Mucosa of stomach (tissue), 1 donor: ENCODE data around the gene DUXB.

Source experiments
- H3K27me3 ChIP-seq: one replicate; pipeline ENCODE4 v1.7.0; 2013; ENCODE audit warnings: mild to moderate bottlenecking, low read length; ENCODE audit not compliant: control insufficient read depth, insufficient read depth
- H3K36me3 ChIP-seq: one replicate; pipeline ENCODE4 v1.7.0; 2013; ENCODE audit warnings: low read length; ENCODE audit not compliant: control insufficient read depth, insufficient read depth
- H3K4me1 ChIP-seq: one replicate; pipeline ENCODE4 v1.7.0; 2013; ENCODE audit warnings: mild to moderate bottlenecking, low read length; ENCODE audit not compliant: control insufficient read depth, insufficient read depth
- H3K4me3 ChIP-seq: one replicate; pipeline ENCODE4 v1.7.0; 2013; ENCODE audit warnings: low read length
- H3K9ac ChIP-seq: one replicate; pipeline ENCODE4 v1.7.0; 2013; ENCODE audit warnings: mild to moderate bottlenecking, low read length, moderate library complexity
- H3K9me3 ChIP-seq: one replicate; pipeline ENCODE4 v1.7.0; 2013; ENCODE audit warnings: mild to moderate bottlenecking, low read length, moderate library complexity; ENCODE audit not compliant: control insufficient read depth
- donor health status: Pancreatic carcinoma.

The DUXB gene

DNA sequence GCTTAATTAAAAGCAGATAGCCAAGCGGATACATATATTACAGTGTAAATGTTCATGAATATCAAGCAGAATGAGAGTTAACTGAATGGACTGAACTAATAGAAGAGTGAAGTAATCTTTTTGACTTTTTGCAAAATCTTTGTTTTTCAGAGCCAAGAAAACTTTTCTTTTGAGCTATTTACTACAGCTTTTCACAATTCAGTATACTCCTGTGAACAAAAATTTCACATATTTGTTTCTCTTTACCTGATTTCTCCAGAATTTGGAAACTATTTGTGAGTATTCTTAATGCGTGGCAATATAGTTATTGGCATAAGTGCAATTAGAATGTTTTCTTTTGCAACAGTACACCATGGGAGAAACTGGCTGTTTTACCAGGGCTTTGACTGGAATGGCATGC lies 9.1 kb upstream of the DUXB start:
- Histone ChIP-seq H3K36me3 (no peaks in the 10 kb centered on the region), H3K4me1 (no peaks in the 10 kb centered on the region), H3K9me3 (no peaks in the 10 kb centered on the region), H3K27me3 (peaks cover 12% of the 10 kb centered on the region), H3K9ac (no peak overlapping the region), H3K4me3 (no peak overlapping the region)

DNA sequence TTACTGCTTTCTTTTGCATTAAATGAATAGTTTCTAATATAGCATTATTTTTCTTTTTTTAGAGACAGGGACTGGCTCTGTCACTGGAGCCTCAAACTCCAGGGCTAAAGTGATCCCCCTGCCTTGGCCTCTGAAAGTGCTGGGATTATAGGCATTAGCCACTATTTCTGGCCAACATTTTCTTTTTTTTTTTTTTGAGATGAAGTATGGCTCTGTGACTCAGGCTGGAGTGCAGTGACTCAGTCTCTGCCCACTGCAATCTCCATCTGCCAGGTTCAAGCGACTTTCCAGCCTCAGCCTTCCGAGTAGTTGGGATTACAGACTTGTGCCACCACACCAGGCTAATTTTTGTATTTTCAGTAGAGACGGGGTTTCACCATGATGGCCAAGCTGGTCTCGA lies 2.0 kb upstream of the DUXB start:
- H3K27me3 ChIP-seq, result peaks cover 7% of the 10 kb centered on the region
- no peaks in the 10 kb centered on the region for H3K36me3 ChIP-seq
- no peak overlapping the region for H3K4me3 ChIP-seq
- H3K9me3 ChIP-seq, result no peaks in the 10 kb centered on the region
- no peak overlapping the region for H3K9ac ChIP-seq
- no peaks in the 10 kb centered on the region for H3K4me1 ChIP-seq

- H3K9ac ChIP-seq, result no peak overlapping the region
- H3K4me3 ChIP-seq, result no peak overlapping the region
- no peaks in the 10 kb centered on the region for H3K9me3 ChIP-seq
- peaks cover 7% of the 10 kb centered on the region for H3K27me3 ChIP-seq
- H3K36me3 ChIP-seq, result no peaks in the 10 kb centered on the region
- H3K4me1 ChIP-seq, result no peaks in the 10 kb centered on the region
Observed at GRCh38 chr16:75702242-75702641, 981 bp upstream of the DUXB start.

- H3K9me3 ChIP-seq, result no peaks in the 10 kb centered on the region
- H3K4me1 ChIP-seq, result no peaks in the 10 kb centered on the region
- peaks cover 4% of the 10 kb centered on the region for H3K27me3 ChIP-seq
- no peak overlapping the region for H3K9ac ChIP-seq
- no peak overlapping the region for H3K4me3 ChIP-seq
- H3K36me3 ChIP-seq, result no peaks in the 10 kb centered on the region
Observed at GRCh38 chr16:75697571-75697970, 3.7 kb downstream of the DUXB start.

GRCh38 chr16:75695708-75696107 lies 5.6 kb downstream of the DUXB start:
- Histone ChIP-seq H3K4me3 (no peak overlapping the region), H3K27me3 (peaks cover 6% of the 10 kb centered on the region), H3K9ac (no peak overlapping the region), H3K9me3 (no peaks in the 10 kb centered on the region), H3K4me1 (no peaks in the 10 kb centered on the region), H3K36me3 (no peaks in the 10 kb centered on the region)

DNA sequence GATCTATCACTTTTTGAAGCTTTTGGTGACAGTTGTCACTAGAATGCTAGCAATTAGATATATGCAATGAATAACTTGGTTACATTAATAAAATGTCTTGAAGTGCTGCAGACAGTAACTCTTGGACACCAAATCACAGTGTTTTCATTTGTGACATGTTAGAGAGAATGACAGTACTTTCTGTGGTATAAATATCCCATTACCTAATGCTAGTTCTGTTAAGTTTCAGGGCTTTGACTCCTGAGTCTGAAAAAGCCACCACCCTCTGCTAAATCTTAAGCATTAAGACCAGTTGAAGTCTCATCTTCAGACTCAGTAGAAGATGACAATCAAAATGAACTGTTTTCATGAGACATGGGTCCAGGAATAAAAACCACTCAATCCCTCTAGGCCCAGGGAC lies 13.9 kb downstream of the DUXB start:
- Histone ChIP-seq H3K9me3 (no peaks in the 10 kb centered on the region), H3K9ac (no peak overlapping the region), H3K27me3 (peaks cover 37% of the 10 kb centered on the region), H3K4me3 (no peak overlapping the region), H3K4me1 (no peaks in the 10 kb centered on the region), H3K36me3 (no peaks in the 10 kb centered on the region)

- no peaks in the 10 kb centered on the region for H3K9me3 ChIP-seq
- no peak overlapping the region for H3K9ac ChIP-seq
- no peak overlapping the region for H3K4me3 ChIP-seq
- peaks cover 48% of the 10 kb centered on the region for H3K27me3 ChIP-seq
- peaks cover 6% of the 10 kb centered on the region for H3K4me1 ChIP-seq
- H3K36me3 ChIP-seq, result no peaks in the 10 kb centered on the region
Observed at GRCh38 chr16:75682308-75682707, 19.0 kb downstream of the DUXB start.

DNA sequence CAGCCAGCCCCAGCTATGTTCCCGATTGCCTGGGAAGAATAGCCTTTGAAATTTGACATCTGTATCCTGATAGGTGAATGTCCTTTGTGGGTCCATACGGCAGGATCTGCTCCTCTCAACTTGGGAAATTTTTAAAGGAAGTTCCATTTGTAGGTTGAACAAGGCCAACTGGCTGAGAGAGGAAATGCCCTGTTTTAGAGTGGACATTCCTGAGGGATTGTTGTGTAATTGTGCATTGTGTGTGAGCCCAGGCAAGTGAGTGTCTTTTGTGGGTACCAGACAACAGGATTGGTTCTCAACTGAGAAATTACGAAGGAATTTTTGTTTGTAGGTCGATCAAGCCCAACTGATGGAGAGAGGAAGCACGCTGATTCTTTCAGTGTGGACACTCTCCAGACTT lies 21.9 kb downstream of the DUXB start:
- H3K4me1 ChIP-seq, result peaks cover 6% of the 10 kb centered on the region
- H3K27me3 ChIP-seq, result peaks cover 52% of the 10 kb centered on the region
- no peaks in the 10 kb centered on the region for H3K9me3 ChIP-seq
- H3K4me3 ChIP-seq, result no peak overlapping the region
- no peak overlapping the region for H3K9ac ChIP-seq
- H3K36me3 ChIP-seq, result no peaks in the 10 kb centered on the region

DNA sequence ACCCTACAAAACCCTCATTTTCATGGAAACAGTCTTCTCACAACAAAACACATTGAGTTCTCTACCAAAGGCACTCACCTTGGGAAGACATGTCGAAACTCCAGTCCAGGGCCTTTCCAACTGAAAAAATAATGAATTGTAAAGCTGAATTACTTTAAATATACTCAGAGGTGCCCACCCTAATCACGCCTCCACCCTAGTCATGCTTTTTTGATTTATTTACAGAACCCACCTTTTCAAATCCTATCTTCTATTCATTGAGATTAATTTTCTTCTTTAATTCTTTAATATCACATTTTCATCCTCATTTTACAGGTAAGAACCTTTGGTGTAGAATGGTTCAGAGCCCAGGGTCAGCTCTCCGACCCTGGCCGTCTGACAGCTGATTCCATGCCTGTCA lies 24.4 kb downstream of the DUXB start, which contains the start of gene CPHXL2:
Gene CPHXL2 (minus strand): TSS at position 101 of the 400 bp plus-strand sequence. CDS start 10 bp downstream, at position 91.
- Histone ChIP-seq H3K4me1 (peaks cover 6% of the 10 kb centered on the region), H3K9ac (no peak within 1 kb of the TSS), H3K4me3 (no peak within 1 kb of the TSS), H3K36me3 (no peaks in the 10 kb centered on the region), H3K9me3 (no peaks in the 10 kb centered on the region), H3K27me3 (peaks cover 31% of the 10 kb centered on the region)

DNA sequence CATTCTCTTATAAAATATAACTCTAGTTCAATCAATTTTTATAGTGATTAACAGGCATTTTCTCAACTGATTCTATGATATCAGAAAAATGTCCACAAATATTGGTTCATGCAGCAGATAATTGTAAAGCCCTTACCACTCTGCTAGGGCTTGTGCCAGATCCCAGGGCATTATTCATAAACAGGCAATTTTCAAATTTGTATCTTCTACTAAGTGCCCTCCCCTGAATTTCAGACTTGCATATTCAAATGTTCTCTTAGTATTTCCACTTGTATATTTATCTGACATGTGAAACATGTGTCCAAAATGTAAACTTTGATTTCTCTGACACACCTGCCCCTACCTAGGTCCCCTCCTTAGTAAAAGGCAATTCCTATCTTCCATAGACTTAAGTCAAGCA lies 33.8 kb downstream of the DUXB start:
- Histone ChIP-seq H3K9ac (no peak overlapping the region), H3K27me3 (no peaks in the 10 kb centered on the region), H3K4me3 (no peak overlapping the region), H3K9me3 (no peaks in the 10 kb centered on the region), H3K4me1 (no peaks in the 10 kb centered on the region), H3K36me3 (no peaks in the 10 kb centered on the region)

DNA sequence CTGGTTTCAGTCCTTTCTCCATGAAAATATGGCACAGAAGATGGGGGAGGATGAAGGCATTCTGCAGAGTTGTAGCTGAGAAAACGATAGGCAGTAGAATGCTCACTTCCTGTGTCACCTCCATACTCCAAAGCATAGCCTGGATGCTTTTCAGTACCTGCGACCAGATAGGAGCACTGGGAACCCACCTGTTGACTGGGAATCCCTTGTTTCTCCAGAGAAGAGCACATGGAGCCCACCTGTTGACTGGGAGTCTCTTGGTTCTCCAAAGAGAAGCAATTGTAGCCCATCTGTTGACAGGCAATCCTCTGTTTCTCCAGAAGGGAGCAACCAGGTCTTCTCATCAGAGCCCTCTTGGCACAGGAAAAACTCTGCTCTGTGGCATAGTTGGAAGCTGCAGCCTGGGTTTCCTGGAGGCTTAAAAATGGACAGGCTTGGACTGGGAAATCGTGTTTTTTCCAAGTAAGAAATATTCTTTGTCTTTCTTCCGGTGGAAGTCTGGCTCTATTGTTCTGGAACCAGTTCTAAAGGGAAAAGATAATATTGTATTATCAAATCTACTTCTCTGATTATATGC lies 40.4 kb downstream of the DUXB start:
- no peaks in the 10 kb centered on the region for H3K9me3 ChIP-seq
- H3K27me3 ChIP-seq, result no peaks in the 10 kb centered on the region
- H3K4me3 ChIP-seq, result no peak overlapping the region
- H3K9ac ChIP-seq, result no peak overlapping the region
- H3K36me3 ChIP-seq, result no peaks in the 10 kb centered on the region
- H3K4me1 ChIP-seq, result no peaks in the 10 kb centered on the region

- Histone ChIP-seq H3K9ac (no peak overlapping the region), H3K9me3 (no peaks in the 10 kb centered on the region), H3K27me3 (no peaks in the 10 kb centered on the region), H3K36me3 (no peaks in the 10 kb centered on the region), H3K4me1 (no peaks in the 10 kb centered on the region), H3K4me3 (no peak overlapping the region)
Observed at GRCh38 chr16:75660321-75660720, 40.9 kb downstream of the DUXB start.

GRCh38 chr16:75658175-75658574 lies 43.1 kb downstream of the DUXB start:
- H3K4me1 ChIP-seq, result no peaks in the 10 kb centered on the region
- H3K36me3 ChIP-seq, result peaks cover 3% of the 10 kb centered on the region
- H3K9ac ChIP-seq, result no peak overlapping the region

More at GRCh38 chr16:75658175-75658574, 43.1 kb downstream of the DUXB start:
- H3K27me3 ChIP-seq, result no peaks in the 10 kb centered on the region
- H3K4me3 ChIP-seq, result no peak overlapping the region
- no peaks in the 10 kb centered on the region for H3K9me3 ChIP-seq
